ENCODE results near the gene IL4I1. TPM values are rescaled to one million over a fixed set of nuclear protein-coding genes. Genes with fewer than 3 reads are reported as not detected.

Gene IL4I1
- polyA plus RNA-seq, 3 donors: 5.6 to 7.6 (median 7.0) TPM

GRCh38 chr19:49881672-49882394 lies 14.9 kb downstream of the IL4I1 start:
- no peak for TF ChIP-seq CTCF (IDR thresholded peaks at IDR 0.05)
- peaks cover 8% of the 10 kb centered on the region for H3K79me2 ChIP-seq (ENCODE audit: insufficient read depth, low read length)
- no peak for DNase-seq
- no peak overlapping the region for H3K9ac ChIP-seq (ENCODE audit: insufficient read depth, low read length, poor library complexity, severe bottlenecking)
- 88% methylated on average over 19 of the region's 31 CpGs for whole genome bisulfite sequencing (ENCODE audit: insufficient coverage)
- no peak overlapping the region for H3K4me3 Mint-ChIP-seq
- H3K4me2 ChIP-seq (replicated peaks; ENCODE audit: extremely low read depth, low read length, poor library complexity, severe bottlenecking): no peak overlapping the region
- peaks cover 44% of the 10 kb centered on the region for H4K20me1 ChIP-seq (ENCODE audit: insufficient read depth, low read length)
- no peak overlapping the region for H2AFZ ChIP-seq (ENCODE audit: insufficient read depth, low read depth, low read length, poor library complexity, severe bottlenecking)
- no peak overlapping the region for H3K4me3 ChIP-seq (replicated peaks in 1 of 3; ENCODE audit: low read depth in 2 of 3, low read length in 3 of 3)
- H3K27me3 Mint-ChIP-seq (ENCODE audit: low read depth in 3 of 3): peaks cover 0 to 5% (median 2%) of the 10 kb centered on the region in 3 donors
- intact Hi-C loops (cut with micrococcal nuclease): no loop called here
- no peaks in the 10 kb centered on the region for H3K27me3 ChIP-seq (ENCODE audit: control insufficient read depth in 2 of 2, insufficient read depth in 2 of 2, low read length in 2 of 2)
- no peak overlapping the region for H3K27ac ChIP-seq (ENCODE audit: low read depth in 1 of 2, low read length in 2 of 2)
- peak overlapping the region in 1 of 7 donors; percentile 50 for H3K27ac Mint-ChIP-seq
- peaks cover 0 to 4% (median 0%) of the 10 kb centered on the region in 7 donors for H3K9me3 Mint-ChIP-seq
- H3K9me3 ChIP-seq (replicated peaks in 1 of 2; ENCODE audit: control insufficient read depth in 1 of 2, insufficient read depth in 1 of 2, low read length in 2 of 2): no peaks in the 10 kb centered on the region
- H3K4me1 Mint-ChIP-seq: peaks cover 16% of the 10 kb centered on the region
- H3K36me3 ChIP-seq (replicated peaks in 1 of 2; ENCODE audit: control insufficient read depth in 1 of 2, insufficient read depth in 2 of 2, low read length in 2 of 2): peaks cover 51 to 58% of the 10 kb centered on the region in 2 donors
- peaks cover 64 to 67% of the 10 kb centered on the region in 2 donors for H3K36me3 Mint-ChIP-seq
- H3K4me1 ChIP-seq (ENCODE audit: control insufficient read depth in 1 of 2, insufficient read depth in 2 of 2, low read length in 2 of 2): peaks cover 15 to 18% of the 10 kb centered on the region in 2 donors

- WGBS (ENCODE audit: insufficient coverage): over 99% methylated on average over 13 of the region's 17 CpGs
- intact Hi-C loops (cut with micrococcal nuclease): no loop called here
- no peak for DNase-seq
- Histone ChIP-seq H3K4me1 (ENCODE audit: control insufficient read depth in 1 of 2, insufficient read depth in 2 of 2, low read length in 2 of 2) (peaks cover 15 to 18% of the 10 kb centered on the region in 2 donors), H3K27ac (ENCODE audit: low read depth in 1 of 2, low read length in 2 of 2) (no peak overlapping the region), H3K36me3 (replicated peaks in 1 of 2; ENCODE audit: control insufficient read depth in 1 of 2, insufficient read depth in 2 of 2, low read length in 2 of 2) (peaks cover 51 to 58% of the 10 kb centered on the region in 2 donors), H3K79me2 (ENCODE audit: insufficient read depth, low read length) (peaks cover 11% of the 10 kb centered on the region), H3K9me3 (replicated peaks in 1 of 2; ENCODE audit: control insufficient read depth in 1 of 2, insufficient read depth in 1 of 2, low read length in 2 of 2) (no peaks in the 10 kb centered on the region), H3K27me3 (ENCODE audit: control insufficient read depth in 2 of 2, insufficient read depth in 2 of 2, low read length in 2 of 2) (no peaks in the 10 kb centered on the region), H3K4me3 (replicated peaks in 1 of 3; ENCODE audit: low read depth in 2 of 3, low read length in 3 of 3) (no peak overlapping the region), H3K4me2 (replicated peaks; ENCODE audit: extremely low read depth, low read length, poor library complexity, severe bottlenecking) (no peak overlapping the region), H3K9ac (ENCODE audit: insufficient read depth, low read length, poor library complexity, severe bottlenecking) (no peak overlapping the region), H4K20me1 (ENCODE audit: insufficient read depth, low read length) (peaks cover 44% of the 10 kb centered on the region), H2AFZ (ENCODE audit: insufficient read depth, low read depth, low read length, poor library complexity, severe bottlenecking) (no peak overlapping the region)
- H3K36me3 Mint-ChIP-seq: peaks cover 64% of the 10 kb centered on the region in 2 donors
- no peak overlapping the region for H3K4me3 Mint-ChIP-seq
- peaks cover 0 to 3% (median 0%) of the 10 kb centered on the region in 7 donors for H3K9me3 Mint-ChIP-seq
- H3K27me3 Mint-ChIP-seq (ENCODE audit: low read depth in 3 of 3): peaks cover 0 to 5% (median 2%) of the 10 kb centered on the region in 3 donors
- no peak overlapping the region for H3K27ac Mint-ChIP-seq
- H3K4me1 Mint-ChIP-seq: peaks cover 16% of the 10 kb centered on the region
- no peak for TF ChIP-seq CTCF (IDR thresholded peaks at IDR 0.05)
These were observed 15.5 kb downstream of the IL4I1 start for GRCh38 chr19:49881186-49881585.
